Epithelial cell of prostate (primary cell): ENCODE results near the gene UBE2J2.

Experiments used
- DNase-seq: peaks from one replicate; pipeline ENCODE4 v3.0.0-alpha.2; 2011; ENCODE audit warnings: low read depth, low spot score
- H3K27ac ChIP-seq: fragments of 450-650 bp; 2 replicates; pipeline ENCODE4 v1.5.1; 2017; ENCODE audit warnings: mild to moderate bottlenecking

Gene UBE2J2

DNA sequence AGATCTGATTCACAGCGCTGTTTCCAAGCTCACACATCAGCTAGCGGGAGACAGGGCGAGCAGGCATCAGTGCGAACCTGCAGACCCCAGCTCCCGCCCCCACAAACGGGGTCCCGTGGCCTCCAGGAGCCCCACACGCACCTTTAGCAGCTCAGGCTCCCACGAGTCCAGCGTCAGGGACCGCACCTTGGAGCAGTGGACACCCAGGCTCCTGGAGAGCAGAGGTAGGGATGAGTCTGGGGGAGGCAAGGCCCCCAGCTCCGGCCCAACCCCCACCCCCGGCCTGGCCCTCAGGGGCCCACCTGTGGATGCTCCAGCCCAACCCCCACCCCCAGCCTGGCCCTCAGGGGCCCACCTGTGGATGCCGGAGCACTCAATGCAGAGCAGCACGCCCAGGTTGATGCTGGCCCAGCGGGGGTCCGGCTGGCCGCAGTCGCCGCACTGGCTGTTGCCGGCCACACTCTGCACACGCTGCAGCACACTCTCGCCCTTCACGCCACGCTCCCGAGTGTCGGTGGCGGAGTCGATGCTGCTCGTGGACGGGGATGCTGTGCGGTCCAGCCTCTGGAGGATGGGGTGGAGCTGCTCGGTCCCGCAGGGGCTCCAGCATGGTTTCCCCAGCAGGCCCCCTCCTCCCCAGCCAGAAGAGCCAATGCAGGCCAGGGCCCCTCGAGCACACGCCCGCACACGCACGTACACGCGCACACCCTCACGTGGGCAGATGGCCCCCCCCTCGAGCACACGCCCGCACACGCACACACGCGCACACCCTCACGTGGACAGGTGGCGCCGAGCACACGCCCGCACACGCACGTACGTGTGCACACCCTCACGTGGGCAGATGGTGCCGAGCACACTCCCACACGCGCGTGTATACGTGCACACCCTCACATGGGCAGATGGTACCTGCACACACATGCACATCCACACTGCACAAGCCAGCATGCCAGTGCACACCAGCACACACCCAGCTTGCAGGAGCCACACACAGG, 22.7 kb upstream of the UBE2J2 start:
- DNase-seq = no peak
- H3K27ac ChIP-seq = no peak overlapping the region

DNA sequence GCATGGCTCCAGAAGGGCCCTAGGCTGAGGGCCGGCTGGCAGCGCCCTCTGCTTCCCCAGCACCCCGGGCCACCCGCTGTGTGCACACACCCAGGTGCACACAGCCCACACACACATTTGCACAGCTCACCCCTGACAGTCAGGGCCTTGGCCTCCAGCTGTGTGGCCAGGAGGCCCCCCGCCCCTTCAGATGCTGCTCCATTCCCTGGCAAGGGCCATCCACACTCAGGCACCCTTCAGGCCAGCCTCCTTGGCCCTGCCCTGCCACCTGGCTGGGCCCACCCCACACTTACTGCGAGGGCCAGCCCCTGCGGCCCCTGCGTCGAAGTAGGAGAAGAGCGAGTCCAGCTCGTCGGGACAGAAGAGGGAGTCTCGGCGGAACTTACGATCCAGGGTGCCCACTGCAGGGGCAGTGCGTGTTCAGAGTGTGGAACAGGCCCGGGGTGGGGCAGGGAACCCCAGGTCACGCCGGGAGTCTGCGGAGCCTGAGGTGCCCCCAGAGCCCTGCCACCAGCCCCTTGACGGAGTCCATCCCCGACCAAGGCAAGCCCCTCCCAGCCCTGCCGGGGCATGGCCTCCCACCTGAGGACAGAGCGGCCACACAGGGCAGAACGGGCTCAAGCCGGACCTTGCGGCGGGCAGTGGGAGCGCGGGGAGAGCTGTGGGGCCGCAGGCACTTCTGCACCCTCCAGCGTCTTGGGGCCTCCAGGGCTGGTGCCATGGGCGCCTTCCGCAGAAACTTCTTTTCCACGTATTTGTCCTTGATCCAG, 21.7 kb upstream of the UBE2J2 start:
- no peak overlapping the region for H3K27ac ChIP-seq
- DNase-seq = no peak

GRCh38 chr1:1294250-1294890, 20.7 kb upstream of the UBE2J2 start:
- DNase-seq = no peak
- H3K27ac ChIP-seq = no peak overlapping the region

DNA sequence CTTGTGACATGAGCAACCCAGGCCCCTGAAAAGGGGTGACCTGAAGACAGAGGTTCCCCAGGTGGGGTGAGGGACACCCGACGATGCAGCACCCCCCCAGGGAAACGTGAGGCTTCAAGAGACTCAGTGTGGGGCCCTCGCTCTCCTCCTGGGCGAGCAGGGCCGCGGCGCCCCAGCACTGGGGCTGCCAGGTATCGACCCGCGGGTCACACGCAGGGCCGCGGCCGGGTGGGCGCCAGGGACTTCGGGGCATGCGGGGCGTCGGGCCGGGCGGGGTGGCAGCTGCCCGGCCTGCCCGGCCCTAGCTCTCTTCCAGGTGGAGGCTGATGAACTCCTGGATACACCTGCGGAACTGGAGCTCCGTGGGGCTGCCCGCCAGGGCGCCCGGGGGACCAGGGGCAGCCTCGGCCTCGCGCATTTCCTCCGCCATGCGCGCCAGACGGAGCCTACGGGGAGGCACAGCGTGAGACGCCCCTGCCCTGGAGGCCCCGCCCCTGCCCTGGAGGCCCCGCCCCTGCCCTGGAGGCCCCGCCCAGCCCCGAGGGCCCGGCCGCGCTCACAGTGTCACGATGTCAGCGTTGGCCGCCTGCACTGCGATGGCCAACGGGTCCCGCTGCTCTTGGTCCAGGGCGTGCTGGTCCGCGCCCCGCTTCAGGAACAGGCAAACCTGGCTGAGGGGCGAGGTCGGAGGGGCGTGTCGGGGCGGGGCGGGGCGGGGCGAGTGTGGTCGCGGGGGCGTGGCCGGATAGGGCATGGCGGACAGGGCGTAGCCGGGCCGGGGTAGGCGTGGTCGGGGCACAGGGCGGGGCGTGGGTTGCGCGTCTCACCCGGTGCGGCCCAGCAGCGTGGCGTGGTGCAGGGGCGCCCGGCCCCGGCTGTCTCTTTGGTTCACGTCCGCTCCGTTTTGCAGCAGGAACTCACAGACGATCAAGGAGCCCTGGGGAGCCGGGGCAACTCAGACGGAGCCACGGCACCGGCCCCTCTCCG, 19.9 kb upstream of the UBE2J2 start:
- no peak for DNase-seq
- H3K27ac ChIP-seq = no peak overlapping the region

- H3K27ac ChIP-seq = no peak overlapping the region
- no peak for DNase-seq
Observed at GRCh38 chr1:1292851-1293250, 19.2 kb upstream of the UBE2J2 start.

DNA sequence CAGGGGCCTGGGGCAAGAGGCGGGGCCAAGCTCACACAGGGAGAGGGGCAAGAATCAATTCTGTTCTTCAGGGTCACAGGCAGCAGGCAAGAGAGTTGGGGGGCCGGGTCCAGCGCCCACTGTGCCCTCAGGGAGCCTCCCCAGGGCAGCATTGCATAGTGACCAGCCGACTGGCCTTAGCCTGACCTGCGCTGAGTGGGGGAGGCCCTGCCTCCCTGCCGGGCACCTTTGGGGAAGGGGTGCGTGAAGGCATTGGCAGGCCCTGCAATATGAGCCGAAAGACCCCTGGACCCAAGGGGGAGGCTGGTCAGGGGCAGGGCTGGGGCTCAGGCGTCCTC, 18.8 kb upstream of the UBE2J2 start:
- no peak for DNase-seq
- H3K27ac ChIP-seq = no peak overlapping the region

DNA sequence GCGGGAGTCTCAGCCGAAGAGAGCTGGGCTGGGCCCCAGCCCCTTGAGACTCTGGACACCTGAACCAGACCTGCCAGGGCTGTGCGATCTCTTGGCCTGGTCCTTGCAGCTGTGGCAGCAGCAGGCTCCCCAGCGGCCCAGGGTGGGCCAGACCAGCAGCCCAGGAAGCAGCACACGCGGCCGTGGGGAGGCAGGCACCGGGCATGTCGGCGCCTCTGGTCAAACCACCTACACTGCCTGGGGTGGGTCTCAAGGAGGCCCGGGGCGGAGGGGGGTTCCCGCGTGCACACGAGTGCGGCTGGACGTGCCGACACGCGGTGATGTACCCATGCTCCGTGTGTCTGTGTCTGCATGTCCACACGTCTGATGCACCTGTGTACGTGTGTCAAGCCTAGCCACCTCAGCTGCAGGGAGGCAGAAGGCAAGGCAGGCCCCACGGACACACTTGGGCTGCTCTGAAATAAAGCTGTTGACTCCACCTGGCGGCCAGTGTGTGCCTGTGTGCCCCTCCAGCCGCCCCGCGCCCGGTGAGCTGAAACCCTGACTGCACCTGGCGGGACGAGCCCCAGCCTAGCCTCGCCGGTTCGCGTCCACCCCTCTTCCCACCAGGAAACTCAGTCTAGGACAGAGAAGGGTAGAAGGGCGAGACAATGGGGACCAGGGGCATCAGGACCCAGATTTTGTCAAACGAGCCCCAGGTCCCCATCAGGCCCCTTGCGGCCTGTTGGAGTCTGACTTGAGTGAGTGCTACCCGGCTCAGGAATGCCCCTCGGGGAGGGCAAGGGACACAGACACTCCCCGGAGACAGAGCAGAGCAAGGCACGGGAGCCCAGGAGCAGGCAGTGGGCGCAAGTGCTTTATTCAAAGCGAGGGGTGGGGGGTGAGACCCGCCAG, 18.1 kb upstream of the UBE2J2 start:
- DNase-seq = peak; percentile 26
- H3K27ac ChIP-seq = no peak overlapping the region

- DNase-seq = no peak
Observed at GRCh38 chr1:1291023-1291528, 17.4 kb upstream of the UBE2J2 start.

DNA sequence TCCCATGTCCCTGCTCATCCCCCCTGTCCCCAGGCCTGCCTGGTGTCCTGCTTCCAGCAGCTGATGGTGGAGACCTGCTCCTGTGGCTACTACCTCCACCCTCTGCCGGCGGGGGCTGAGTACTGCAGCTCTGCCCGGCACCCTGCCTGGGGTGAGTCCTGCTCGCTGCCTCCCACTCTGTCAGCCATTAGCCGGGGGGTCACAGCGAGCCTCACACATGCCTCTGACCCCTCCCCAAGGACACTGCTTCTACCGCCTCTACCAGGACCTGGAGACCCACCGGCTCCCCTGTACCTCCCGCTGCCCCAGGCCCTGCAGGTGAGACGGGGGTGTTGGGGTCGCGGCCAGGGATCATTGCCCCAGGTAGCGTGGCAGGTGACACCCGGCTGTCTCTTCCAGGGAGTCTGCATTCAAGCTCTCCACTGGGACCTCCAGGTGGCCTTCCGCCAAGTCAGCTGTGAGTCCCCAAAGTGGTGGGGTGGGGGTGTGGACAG, 16.6 kb upstream of the UBE2J2 start:
- no peak overlapping the region for H3K27ac ChIP-seq
- DNase-seq = no peak

More at GRCh38 chr1:1291023-1291528, 17.4 kb upstream of the UBE2J2 start:
- H3K27ac ChIP-seq = no peak overlapping the region

GRCh38 chr1:1287288-1288110, 13.8 kb upstream of the UBE2J2 start:
- no peak overlapping the region for H3K27ac ChIP-seq
- no peak for DNase-seq

- no peak overlapping the region for H3K27ac ChIP-seq
- no peak for DNase-seq
Observed at GRCh38 chr1:1286313-1287261, 12.9 kb upstream of the UBE2J2 start.

- no peak overlapping the region for H3K27ac ChIP-seq
- DNase-seq = no peak
Observed at GRCh38 chr1:1285611-1286311, 12.1 kb upstream of the UBE2J2 start.

DNA sequence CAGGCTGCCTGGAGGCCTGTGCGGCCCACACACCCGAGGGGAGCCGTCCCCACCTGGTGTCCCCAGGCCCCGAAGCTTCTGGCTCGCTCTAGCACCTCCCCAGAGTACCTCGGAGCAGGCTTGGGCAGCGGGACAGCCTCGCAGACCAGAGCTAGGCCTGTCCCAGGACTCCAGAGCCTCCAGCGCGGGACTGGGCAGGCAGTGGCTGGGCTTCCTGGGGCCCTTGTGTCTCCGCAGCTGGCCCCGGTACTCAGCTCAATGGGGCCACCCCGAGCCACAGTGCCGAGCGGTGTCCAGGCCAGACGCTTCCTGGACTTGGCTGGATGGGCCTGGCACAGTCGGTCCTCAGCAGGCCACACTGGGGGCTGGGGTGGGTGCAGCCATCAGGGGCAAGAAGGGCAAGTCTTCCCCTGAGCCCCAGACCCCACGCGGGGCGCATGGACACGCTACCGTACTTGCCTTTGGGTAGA, 11.5 kb upstream of the UBE2J2 start:
- no peak for DNase-seq
- no peak overlapping the region for H3K27ac ChIP-seq

- H3K27ac ChIP-seq = no peak overlapping the region
- DNase-seq = no peak
Observed at GRCh38 chr1:1284221-1285101, 10.8 kb upstream of the UBE2J2 start.

- DNase-seq = no peak
- H3K27ac ChIP-seq = no peak overlapping the region
Observed at GRCh38 chr1:1283821-1284220, 10.2 kb upstream of the UBE2J2 start.
